Lower leg skin (tissue), 4 donors: ENCODE results near the gene LIMS2. TPM values are rescaled to one million over a fixed set of nuclear protein-coding genes. Genes with fewer than 3 reads are reported as not detected.

Source experiments
- DNase-seq, 2 donors: peaks; one replicate each; pipeline ENCODE4 v3.0.0-alpha.2; 2019; ENCODE audit warnings: low spot score in 2 of 2
- H3K4me3 ChIP-seq: fragments of 200-600 bp; sonication (generic); 2 replicates; pipeline ENCODE4 v1.5.1; 2017; ENCODE audit warnings: mild to moderate bottlenecking, low read depth; ENCODE audit not compliant: poor library complexity, severe bottlenecking
- CTCF ChIP-seq, 3 donors: fragments of 450-650 bp; IDR thresholded peaks; one replicate each; pipeline ENCODE4 v1.5.1; 2016; ENCODE audit warnings: antibody characterized with exemption in 3 of 3, mild to moderate bottlenecking in 3 of 3, moderate library complexity in 2 of 3
- POLR2A ChIP-seq, 2 donors: fragments of 450-650 bp; IDR thresholded peaks; one replicate each; pipeline ENCODE4 v1.6.1; 2016 to 2017; ENCODE audit warnings: antibody characterized with exemption in 2 of 2, mild to moderate bottlenecking in 1 of 2, moderate library complexity in 1 of 2
- WGBS, 2 donors: methylation state at CpG; one replicate each; pipeline ENCODE4 v1.1.5; 2018; 5-methylcytosine and 5-hydroxymethylcytosine counted together
- intact Hi-C: fragments of 100-400 bp; cut with DNase I; formaldehyde crosslinking; loops from one replicate; pipeline ENCODE4 v1.15.0; 2023; ENCODE audit warnings: low total_unique reads
- total RNA-seq, 4 donors: library from RNA; depleted of rRNA; stranded (reverse); fragments of >200 nt; gene quantifications; one replicate each; pipeline ENCODE4 v1.1.0, GENCODE V29; 2016

LIMS2 gene
- total RNA-seq, 4 donors from 2014 or later: 7.5 to 19.4 (median 11.4) TPM

GRCh38 chr2:127629637-127630036, 45.7 kb downstream of the LIMS2 start:
- no peak for DNase-seq
- WGBS, 2 donors: 79 to 88% methylated on average over 4 to 9 of the region's 9 CpGs
- TF ChIP-seq POLR2A (IDR thresholded peaks at IDR 0.05) (no peak), CTCF (IDR thresholded peaks at IDR 0.05) (no peak)
- intact Hi-C loops: no loop called here
- no peak overlapping the region for H3K4me3 ChIP-seq

DNA sequence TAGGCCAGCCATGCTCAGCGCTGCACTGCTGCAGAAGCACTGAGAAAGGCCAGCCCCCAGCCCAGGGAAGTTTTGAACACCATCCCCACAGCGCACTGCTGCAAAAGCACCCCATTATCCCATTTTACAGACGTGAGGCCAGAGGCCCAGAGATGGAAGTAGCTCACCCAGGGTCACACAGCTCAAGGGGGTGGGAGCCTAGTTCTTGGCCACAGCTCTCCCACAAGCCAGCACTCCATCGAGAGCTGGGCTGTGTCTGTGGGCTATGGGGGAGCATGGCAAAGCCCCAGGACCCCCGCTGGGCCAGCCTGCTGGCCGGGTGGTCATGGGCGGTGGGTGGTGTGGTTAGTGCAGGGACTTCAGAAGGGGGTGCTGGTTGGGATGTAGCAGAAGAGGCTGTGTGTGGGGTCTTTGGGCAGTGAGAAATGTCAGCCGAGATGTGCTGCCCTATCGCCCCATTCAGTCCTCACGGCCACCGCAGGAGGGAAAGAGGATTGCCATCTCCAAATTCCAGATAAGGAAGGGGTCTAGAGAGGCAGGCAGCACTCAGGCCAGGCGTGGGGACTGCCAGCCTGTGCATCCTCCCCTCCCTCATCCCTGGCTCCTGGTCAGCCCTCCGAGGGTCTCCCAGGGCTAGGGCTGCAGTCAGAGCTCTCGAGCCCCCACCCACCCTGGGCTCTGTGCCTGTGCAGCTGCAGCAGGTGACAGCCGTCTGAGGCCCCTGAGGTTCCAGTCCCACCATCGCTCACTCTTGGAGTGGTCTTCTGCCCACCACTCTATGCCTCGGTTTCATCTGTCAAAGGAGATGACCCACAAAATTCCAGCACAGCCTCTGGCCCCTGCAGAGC, 46.3 kb downstream of the LIMS2 start:
- TF ChIP-seq CTCF (IDR thresholded peaks at IDR 0.05) (no peak), POLR2A (IDR thresholded peaks at IDR 0.05) (no peak)
- H3K4me3 ChIP-seq: no peak overlapping the region
- intact Hi-C loops: no loop called here
- no peak for DNase-seq
- 84 to 86% methylated on average over 16 to 17 of the region's 17 CpGs for WGBS, 2 donors

DNA sequence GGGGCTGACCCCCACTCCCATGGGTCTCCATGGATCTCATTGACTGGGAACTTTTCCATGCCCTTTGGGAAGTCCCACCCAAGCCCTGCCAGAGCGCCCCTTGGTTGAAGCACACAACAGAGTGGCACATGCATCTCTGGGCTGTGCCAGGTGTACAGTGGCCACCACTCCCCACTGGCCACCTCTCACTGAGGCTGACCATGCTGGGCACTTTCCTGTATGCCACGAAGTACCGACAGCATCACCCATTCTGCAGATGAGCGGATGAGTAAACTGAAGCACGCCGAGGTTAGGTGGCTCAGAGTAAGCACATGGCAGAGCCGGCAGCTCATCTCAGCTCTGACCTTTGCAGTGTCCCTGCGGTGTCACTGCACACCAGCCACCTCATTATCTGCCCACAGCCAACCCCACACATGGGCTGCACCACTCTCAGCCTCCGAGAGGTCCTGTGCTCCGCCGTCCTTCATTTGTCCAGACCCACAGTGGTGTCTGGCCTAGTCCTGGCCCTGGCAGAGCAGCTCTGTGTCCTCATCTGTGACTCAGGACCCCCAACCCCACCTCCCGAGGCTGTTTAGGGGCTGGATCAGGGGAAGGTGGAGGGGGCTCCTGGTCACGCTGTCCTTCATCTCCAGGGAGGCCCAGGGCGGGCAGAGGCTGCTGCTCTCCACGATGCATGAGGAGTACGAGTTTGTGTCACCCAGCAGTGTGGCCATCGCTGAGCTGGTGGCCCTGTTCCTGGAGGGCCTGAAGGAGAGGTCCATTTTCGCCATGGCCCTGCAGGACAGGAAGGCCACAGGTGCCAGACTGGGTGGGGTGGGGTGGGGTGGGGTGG, 47.4 kb downstream of the LIMS2 start:
- DNase-seq: no peak
- TF ChIP-seq POLR2A (IDR thresholded peaks at IDR 0.05) (no peak), CTCF (IDR thresholded peaks at IDR 0.05) (no peak)
- WGBS, 2 donors: 89 to 91% methylated on average over 14 to 15 of the region's 18 CpGs
- intact Hi-C loops: no loop called here
- H3K4me3 ChIP-seq: no peak overlapping the region

GRCh38 chr2:127626917-127627739, 48.2 kb downstream of the LIMS2 start:
- WGBS, 2 donors: 89 to 91% methylated on average over 27 to 28 of the region's 28 CpGs
- TF ChIP-seq POLR2A (IDR thresholded peaks at IDR 0.05): no peak
- TF ChIP-seq CTCF (IDR thresholded peaks at IDR 0.05): no peak
- no peak overlapping the region for H3K4me3 ChIP-seq
- no peak for DNase-seq
- intact Hi-C loops: no loop called here

DNA sequence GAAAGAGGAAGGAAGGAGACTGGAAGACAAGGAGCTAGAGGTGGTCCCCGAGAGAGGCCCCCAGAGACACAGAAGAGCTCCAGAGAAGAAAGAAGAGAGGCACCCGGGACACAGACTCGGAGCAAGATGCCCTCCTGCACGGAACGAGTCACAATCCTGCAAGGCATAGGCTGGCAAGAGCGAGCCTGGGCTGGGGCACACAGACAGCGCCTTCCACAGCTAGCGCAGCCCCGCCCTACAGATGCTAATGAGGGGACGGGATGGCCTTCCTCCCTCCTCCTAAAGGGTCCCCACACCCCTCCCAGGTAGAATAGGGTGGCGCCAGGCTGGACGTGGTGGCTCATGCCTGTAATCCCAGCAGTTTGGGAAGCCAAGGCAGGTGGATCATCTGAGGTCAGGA, 49.2 kb downstream of the LIMS2 start:
- WGBS, 2 donors: 41 to 45% methylated on average over 12 of the region's 12 CpGs
- no peak overlapping the region for H3K4me3 ChIP-seq
- TF ChIP-seq POLR2A (IDR thresholded peaks at IDR 0.05) (no peak), CTCF (IDR thresholded peaks at IDR 0.05) (no peak)
- DNase-seq: no peak
- intact Hi-C loops: no loop called here
